ENCODE results near the gene C1orf116. TPM values are rescaled to one million over a fixed set of nuclear protein-coding genes. Genes with fewer than 3 reads are reported as not detected.

C1orf116 gene
- polyA plus RNA-seq, 1 donor from 2014 or later: not detected

GRCh38 chr1:207020065-207020708 is 12.4 kb downstream of the C1orf116 start:
- Histone ChIP-seq H3K4me2 (ENCODE audit: low read length) (no peak overlapping the region), H3K27me3 (ENCODE audit: insufficient read depth, low read depth, low read length) (no peaks in the 10 kb centered on the region), H3K79me2 (replicated peaks; ENCODE audit: insufficient read depth, low read length) (no peaks in the 10 kb centered on the region), H3K9me3 (ENCODE audit: low read length) (no peaks in the 10 kb centered on the region), H3K4me3 (ENCODE audit: low read length) (no peak overlapping the region), H4K20me1 (ENCODE audit: insufficient read depth) (no peaks in the 10 kb centered on the region), H3F3A (ENCODE audit: insufficient read depth, low read length, poor library complexity, severe bottlenecking) (no peaks in the 10 kb centered on the region), H3K27ac (ENCODE audit: low read length) (no peak overlapping the region), H3K36me3 (ENCODE audit: insufficient read depth, low read length) (no peaks in the 10 kb centered on the region), H3K9ac (ENCODE audit: low read length) (no peak overlapping the region), H3K9me2 (ENCODE audit: insufficient read depth, low read length) (no peaks in the 10 kb centered on the region), H2AFZ (ENCODE audit: low read depth, low read length) (no peak overlapping the region)
- TF ChIP-seq SMC3 (conservative IDR thresholded peaks at IDR 0.05; ENCODE audit: poor library complexity): no peak
- TF ChIP-seq RAD21 (conservative IDR thresholded peaks at IDR 0.05): no peak
- TF ChIP-seq CTCF (IDR thresholded peaks at IDR 0.05; ENCODE audit: poor library complexity, severe bottlenecking): no peak
- TF ChIP-seq TAF1 (IDR thresholded peaks at IDR 0.05; ENCODE audit: low read depth): no peak
- TF ChIP-seq EZH2 (IDR thresholded peaks at IDR 0.05; ENCODE audit: borderline replicate concordance, insufficient read depth, low read length, poor library complexity, severe bottlenecking): no peak
- TF ChIP-seq POLR2AphosphoS5 (IDR thresholded peaks at IDR 0.05): no peak
- no peak for TF ChIP-seq MXI1 (conservative IDR thresholded peaks at IDR 0.05; ENCODE audit: poor library complexity, severe bottlenecking)
- TF ChIP-seq REST (IDR thresholded peaks at IDR 0.05; ENCODE audit: borderline replicate concordance): no peak
- no peak for TF ChIP-seq EP300 (conservative IDR thresholded peaks at IDR 0.05; ENCODE audit: poor library complexity, severe bottlenecking)

GRCh38 chr1:207019661-207020060 is 12.9 kb downstream of the C1orf116 start:
- Histone ChIP-seq H3K79me2 (replicated peaks; ENCODE audit: insufficient read depth, low read length) (no peaks in the 10 kb centered on the region), H3F3A (ENCODE audit: insufficient read depth, low read length, poor library complexity, severe bottlenecking) (no peaks in the 10 kb centered on the region), H3K27me3 (ENCODE audit: insufficient read depth, low read depth, low read length) (no peaks in the 10 kb centered on the region), H3K4me2 (ENCODE audit: low read length) (no peak overlapping the region), H3K9me3 (ENCODE audit: low read length) (no peaks in the 10 kb centered on the region), H2AFZ (ENCODE audit: low read depth, low read length) (no peak overlapping the region), H3K36me3 (ENCODE audit: insufficient read depth, low read length) (no peaks in the 10 kb centered on the region), H3K9ac (ENCODE audit: low read length) (no peak overlapping the region), H4K20me1 (ENCODE audit: insufficient read depth) (no peaks in the 10 kb centered on the region), H3K9me2 (ENCODE audit: insufficient read depth, low read length) (no peaks in the 10 kb centered on the region), H3K4me3 (ENCODE audit: low read length) (no peak overlapping the region), H3K27ac (ENCODE audit: low read length) (no peak overlapping the region)
- TF ChIP-seq POLR2AphosphoS5 (IDR thresholded peaks at IDR 0.05) (no peak), CTCF (IDR thresholded peaks at IDR 0.05; ENCODE audit: poor library complexity, severe bottlenecking) (no peak), SMC3 (conservative IDR thresholded peaks at IDR 0.05; ENCODE audit: poor library complexity) (no peak)

All from neural cell (in vitro differentiated cells).